Keratinocyte (primary cell): ENCODE data around the gene NRP1. TPM values are rescaled to one million over a fixed set of nuclear protein-coding genes. Genes with fewer than 3 reads are reported as not detected.
A peak's percentile ranks its signal among the peaks of the same experiment; 100 is the strongest.

Source experiments
- DNase-seq: peaks from one replicate; pipeline ENCODE4 v3.0.0-alpha.2; 2011; ENCODE audit warnings: low read depth, missing footprints, low spot score
- FAIRE-seq: peaks from 2 replicates; lab custom pipeline; 2011; peaks lifted over from hg19 to GRCh38; lab: Jason Lieb, UNC
- H2AFZ ChIP-seq: 2 replicates; pipeline ENCODE4 v1.6.0; 2012; ENCODE audit warnings: low read length, control low read depth, inconsistent platforms; ENCODE audit not compliant: control insufficient read depth
- H3K27ac ChIP-seq: 2 replicates; pipeline ENCODE4 v1.5.1; 2011; ENCODE audit warnings: low read length; ENCODE audit not compliant: control insufficient read depth, insufficient read depth
- H3K27me3 ChIP-seq: 3 replicates; pipeline ENCODE4 v1.6.0; 2011; ENCODE audit warnings: low read length; ENCODE audit not compliant: control insufficient read depth, insufficient read depth; ENCODE audit errors: extremely low read depth
- H3K36me3 ChIP-seq, 2 experiments: 2 replicates in 1 of 2; 3 replicates in 1 of 2; pipeline ENCODE4 v1.5.1; 2011; ENCODE audit warnings: low read length in 2 of 2, mild to moderate bottlenecking in 1 of 2; ENCODE audit not compliant: control insufficient read depth in 2 of 2, insufficient read depth in 2 of 2; ENCODE audit errors: extremely low read depth in 1 of 2
- H3K4me1 ChIP-seq: 3 replicates; pipeline ENCODE4 v1.5.1; 2011; ENCODE audit warnings: low read length; ENCODE audit not compliant: control insufficient read depth, insufficient read depth; ENCODE audit errors: extremely low read depth
- H3K4me2 ChIP-seq: 3 replicates; pipeline ENCODE4 v1.6.0; 2011; ENCODE audit warnings: low read depth, low read length; ENCODE audit not compliant: control insufficient read depth, insufficient read depth; ENCODE audit errors: extremely low read depth
- H3K4me3 ChIP-seq, 3 experiments: fragments of 200-600 bp in 1 of 3; sonication (generic) in 1 of 3; 2 replicates in 2 of 3; 3 replicates in 1 of 3; pipeline ENCODE4 v1.5.1; 2011 to 2016; ENCODE audit warnings: low read length in 3 of 3, mild to moderate bottlenecking in 3 of 3, control low read depth in 2 of 3, inconsistent platforms in 1 of 3, low read depth in 1 of 3, mixed read lengths in 1 of 3, mixed run types in 1 of 3, moderate library complexity in 1 of 3; ENCODE audit not compliant: control insufficient read depth in 2 of 3, insufficient read depth in 2 of 3; ENCODE audit errors: extremely low read depth in 1 of 3
- H3K79me2 ChIP-seq: 2 replicates; pipeline ENCODE4 v1.6.0; 2012; ENCODE audit warnings: low read length; ENCODE audit not compliant: control insufficient read depth, insufficient read depth
- H3K9ac ChIP-seq: 3 replicates; pipeline ENCODE4 v1.6.0; 2011; ENCODE audit warnings: low read length; ENCODE audit not compliant: control insufficient read depth, insufficient read depth; ENCODE audit errors: extremely low read depth
- H3K9me1 ChIP-seq: 3 replicates; pipeline ENCODE4 v1.6.0; 2011; ENCODE audit warnings: low read length; ENCODE audit not compliant: control insufficient read depth, insufficient read depth; ENCODE audit errors: extremely low read depth
- H3K9me3 ChIP-seq: 2 replicates; pipeline ENCODE4 v1.5.1; 2012; ENCODE audit warnings: low read depth, low read length; ENCODE audit not compliant: control insufficient read depth
- H4K20me1 ChIP-seq: 3 replicates; pipeline ENCODE4 v1.6.0; 2011; ENCODE audit warnings: low read length; ENCODE audit not compliant: control insufficient read depth, insufficient read depth; ENCODE audit errors: extremely low read depth
- CTCF ChIP-seq, 3 experiments: IDR thresholded peaks in 1 of 3; conservative IDR thresholded peaks in 1 of 3; optimal IDR thresholded peaks in 1 of 3; 2 replicates in 2 of 3; 3 replicates in 1 of 3; pipeline versions ENCODE3 to v1.5.1; 2011; ENCODE audit warnings: low read length in 3 of 3, mild to moderate bottlenecking in 3 of 3, moderate library complexity in 2 of 3, control low read depth in 1 of 3, inconsistent platforms in 1 of 3; ENCODE audit not compliant: insufficient read depth in 2 of 3; ENCODE audit errors: extremely low read depth in 1 of 3
- EZH2 ChIP-seq: IDR thresholded peaks from one replicate; pipeline ENCODE4 v1.6.1; 2012; ENCODE audit warnings: inconsistent platforms, mild to moderate bottlenecking, low read length, moderate library complexity
- dilution Hi-C: fragments of 300-500 bp; cut with MboI; formaldehyde crosslinking; loops from one replicate; pipeline ENCODE4 v1.7.0; 2020; ENCODE audit warnings: low sequenced_read_pairs; ENCODE audit not compliant: extremely low pct_ligation_motif_present
- polyA plus RNA-seq, 5 experiments: library from polyadenylated mRNA; depleted of rRNA in 3 of 5; stranded (reverse) in 3 of 5; stranded (forward) in 1 of 5; unstranded in 1 of 5; fragments of >200 nt; gene quantifications; 1 replicate in 1 of 5; 2 replicates in 3 of 5; 3 replicates in 1 of 5; pipeline versions ENCODE4 v1.2.1 to v1.2.3, GENCODE V29; 2011 to 2012; ENCODE audit warnings: missing spikeins in 2 of 5, low read depth in 1 of 5, low replicate concordance in 1 of 5

Gene NRP1
- polyA plus RNA-seq, 1 donor (not counting 4 experiments of a cell fraction or from before 2014, with no cell fraction given) = 36.2 TPM

GRCh38 chr10:33239257-33239656, 95.2 kb downstream of the NRP1 start:
- Histone ChIP-seq H3K9me3 (no peaks in the 10 kb centered on the region), H3K4me2 (peak overlapping the region; percentile 6), H4K20me1 (no peaks in the 10 kb centered on the region), H3K9ac (no peak overlapping the region), H2AFZ (no peak overlapping the region), H3K4me3 (no peak overlapping the region), H3K9me1 (no peaks in the 10 kb centered on the region), H3K79me2 (no peaks in the 10 kb centered on the region), H3K27me3 (no peaks in the 10 kb centered on the region), H3K36me3 (peaks cover 0 to 17% of the 10 kb centered on the region in 2 experiments), H3K4me1 (peaks cover 29% of the 10 kb centered on the region), H3K27ac (peak overlapping the region; percentile 55)
- TF ChIP-seq CTCF (optimal IDR thresholded peaks at IDR 0.05 in 1 of 3, IDR thresholded peaks at IDR 0.05 in 1 of 3, conservative IDR thresholded peaks at IDR 0.05 in 1 of 3; ENCODE audit: extremely low read depth in 1 of 3, insufficient read depth in 2 of 3, low read length in 3 of 3) (no peak), EZH2 (no peak)
- dilution Hi-C loops = no loop called here
- FAIRE-seq (no peak), DNase-seq (no peak)

GRCh38 chr10:33238643-33239042, 95.8 kb downstream of the NRP1 start:
- peaks cover 29% of the 10 kb centered on the region for H3K4me1 ChIP-seq
- TF ChIP-seq CTCF (optimal IDR thresholded peaks at IDR 0.05 in 1 of 3, IDR thresholded peaks at IDR 0.05 in 1 of 3, conservative IDR thresholded peaks at IDR 0.05 in 1 of 3; ENCODE audit: extremely low read depth in 1 of 3, insufficient read depth in 2 of 3, low read length in 3 of 3) (no peak), EZH2 (no peak)
- no peak overlapping the region for H3K9ac ChIP-seq
- no peaks in the 10 kb centered on the region for H4K20me1 ChIP-seq
- dilution Hi-C loops = no loop called here
- no peaks in the 10 kb centered on the region for H3K79me2 ChIP-seq
- no peaks in the 10 kb centered on the region for H3K9me3 ChIP-seq
- peaks cover 0 to 17% of the 10 kb centered on the region in 2 experiments for H3K36me3 ChIP-seq
- H3K9me1 ChIP-seq = no peaks in the 10 kb centered on the region
- no peaks in the 10 kb centered on the region for H3K27me3 ChIP-seq
- peak overlapping the region; percentile 55 for H3K27ac ChIP-seq
- no peak overlapping the region for H2AFZ ChIP-seq
- no peak overlapping the region for H3K4me3 ChIP-seq
- DNase-seq (peak; percentile 46), FAIRE-seq (no peak)
- peak overlapping the region; percentile 56 for H3K4me2 ChIP-seq
